Measurements from ENCODE around the gene PAX6. TPM values are rescaled to one million over a fixed set of nuclear protein-coding genes. Genes with fewer than 3 reads are reported as not detected.
A peak's percentile ranks its signal among the peaks of the same experiment; 100 is the strongest.

PAX6 gene
- polyA plus RNA-seq, 1 donor (not counting 4 experiments of a cell fraction or from before 2014, with no cell fraction given) = 0.12 TPM

DNA sequence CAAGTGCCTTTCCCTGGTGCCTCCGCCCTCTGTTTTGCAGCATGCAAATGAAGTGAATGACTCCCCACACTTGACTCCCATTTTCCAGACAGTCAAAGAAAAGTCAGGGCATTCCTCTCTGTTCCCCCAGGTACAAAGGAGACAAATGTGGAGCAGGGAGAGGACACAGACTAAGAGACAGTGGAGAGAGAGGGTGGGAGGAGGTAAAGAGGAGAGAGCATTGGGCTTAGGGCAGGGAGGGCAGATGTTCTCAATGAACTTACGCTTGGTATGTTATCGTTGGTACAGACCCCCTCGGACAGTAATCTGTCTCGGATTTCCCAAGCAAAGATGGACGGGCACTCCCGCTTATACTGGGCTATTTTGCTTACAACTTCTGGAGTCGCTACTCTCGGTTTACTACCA, 9.8 kb downstream of the PAX6 start:
- peaks cover 96% of the 10 kb centered on the region for H3K27me3 ChIP-seq (ENCODE audit: control insufficient read depth, extremely low read depth, insufficient read depth, low read length)

DNA sequence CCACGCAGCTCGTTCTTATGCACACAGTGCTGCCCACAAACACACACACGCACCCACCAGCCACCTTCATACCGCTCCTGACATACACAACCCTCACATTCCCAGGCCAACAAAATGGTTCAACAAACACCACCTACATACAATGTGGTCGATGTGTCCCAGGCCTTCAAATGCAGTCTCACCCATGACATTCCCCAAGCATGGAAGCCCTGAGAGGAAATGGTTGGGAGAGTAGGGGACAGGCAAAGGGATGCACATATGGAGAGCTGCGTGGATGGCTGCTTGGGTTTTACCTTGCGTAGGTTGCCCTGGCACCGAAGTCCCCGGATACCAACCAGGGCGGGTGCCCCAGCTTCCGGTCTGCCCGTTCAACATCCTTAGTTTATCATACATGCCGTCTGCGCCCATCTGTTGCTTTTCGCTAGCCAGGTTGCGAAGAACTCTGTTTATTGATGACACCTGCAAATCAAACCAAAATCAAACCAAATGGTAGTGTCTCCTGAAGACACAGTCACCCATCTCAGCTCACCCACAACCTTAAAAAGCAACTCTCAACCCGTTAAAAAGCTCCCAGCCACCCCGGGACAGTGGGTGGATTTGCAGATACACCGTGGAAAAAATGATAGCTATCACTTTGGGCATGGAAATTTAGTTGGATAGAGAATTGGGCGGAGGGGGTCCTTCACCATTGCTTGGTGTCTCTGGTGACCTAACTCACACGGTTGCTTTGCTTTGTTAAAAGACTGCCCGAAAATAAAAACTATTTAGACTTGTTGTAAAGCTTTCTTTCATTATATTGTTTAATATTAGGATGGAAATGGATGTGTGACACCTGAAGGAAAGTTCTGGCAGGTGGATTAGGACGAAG, 10.5 kb downstream of the PAX6 start:
- Histone ChIP-seq H3K4me3 (ENCODE audit: control insufficient read depth in 2 of 3, extremely low read depth in 1 of 3, insufficient read depth in 2 of 3, low read depth in 1 of 3, low read length in 3 of 3) (no peak overlapping the region), H3K9me3 (ENCODE audit: control insufficient read depth, low read depth, low read length) (no peaks in the 10 kb centered on the region), H3K4me1 (ENCODE audit: control insufficient read depth, extremely low read depth, insufficient read depth, low read length) (peaks cover 4% of the 10 kb centered on the region), H3K9ac (ENCODE audit: control insufficient read depth, extremely low read depth, insufficient read depth, low read length) (no peak overlapping the region), H3K79me2 (ENCODE audit: control insufficient read depth, insufficient read depth, low read length) (no peaks in the 10 kb centered on the region), H4K20me1 (ENCODE audit: control insufficient read depth, extremely low read depth, insufficient read depth, low read length) (no peaks in the 10 kb centered on the region), H3K36me3 (ENCODE audit: control insufficient read depth in 2 of 2, extremely low read depth in 1 of 2, insufficient read depth in 2 of 2, low read length in 2 of 2) (no peaks in the 10 kb centered on the region), H3K9me1 (ENCODE audit: control insufficient read depth, extremely low read depth, insufficient read depth, low read length) (no peaks in the 10 kb centered on the region), H3K4me2 (ENCODE audit: control insufficient read depth, extremely low read depth, insufficient read depth, low read depth, low read length) (no peak overlapping the region), H3K27me3 (ENCODE audit: control insufficient read depth, extremely low read depth, insufficient read depth, low read length) (peaks cover 93% of the 10 kb centered on the region), H3K27ac (ENCODE audit: control insufficient read depth, insufficient read depth, low read length) (no peak overlapping the region), H2AFZ (ENCODE audit: control insufficient read depth, low read length) (no peak overlapping the region)
- TF ChIP-seq, protein P1, sequence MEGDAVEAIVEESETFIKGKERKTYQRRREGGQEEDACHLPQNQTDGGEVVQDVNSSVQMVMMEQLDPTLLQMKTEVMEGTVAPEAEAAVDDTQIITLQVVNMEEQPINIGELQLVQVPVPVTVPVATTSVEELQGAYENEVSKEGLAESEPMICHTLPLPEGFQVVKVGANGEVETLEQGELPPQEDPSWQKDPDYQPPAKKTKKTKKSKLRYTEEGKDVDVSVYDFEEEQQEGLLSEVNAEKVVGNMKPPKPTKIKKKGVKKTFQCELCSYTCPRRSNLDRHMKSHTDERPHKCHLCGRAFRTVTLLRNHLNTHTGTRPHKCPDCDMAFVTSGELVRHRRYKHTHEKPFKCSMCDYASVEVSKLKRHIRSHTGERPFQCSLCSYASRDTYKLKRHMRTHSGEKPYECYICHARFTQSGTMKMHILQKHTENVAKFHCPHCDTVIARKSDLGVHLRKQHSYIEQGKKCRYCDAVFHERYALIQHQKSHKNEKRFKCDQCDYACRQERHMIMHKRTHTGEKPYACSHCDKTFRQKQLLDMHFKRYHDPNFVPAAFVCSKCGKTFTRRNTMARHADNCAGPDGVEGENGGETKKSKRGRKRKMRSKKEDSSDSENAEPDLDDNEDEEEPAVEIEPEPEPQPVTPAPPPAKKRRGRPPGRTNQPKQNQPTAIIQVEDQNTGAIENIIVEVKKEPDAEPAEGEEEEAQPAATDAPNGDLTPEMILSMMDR (optimal IDR thresholded peaks at IDR 0.05 in 1 of 3, IDR thresholded peaks at IDR 0.05 in 1 of 3, conservative IDR thresholded peaks at IDR 0.05 in 1 of 3; ENCODE audit: extremely low read depth in 1 of 3, insufficient read depth in 2 of 3, low read length in 3 of 3) = no peak
- TF ChIP-seq EZH2 (IDR thresholded peaks at IDR 0.05; ENCODE audit: low read length) = no peak
- FAIRE-seq = no peak
- no peak for DNase-seq (ENCODE audit: low read depth, low spot score)
- dilution Hi-C loops (cut with MboI; ENCODE audit: extremely low pct_ligation_motif_present, low sequenced_read_pairs) = no loop called here

More for the DNA sequence above, 9.8 kb downstream of the PAX6 start:
- Histone ChIP-seq H3K79me2 (ENCODE audit: control insufficient read depth, insufficient read depth, low read length) (no peaks in the 10 kb centered on the region), H3K4me2 (ENCODE audit: control insufficient read depth, extremely low read depth, insufficient read depth, low read depth, low read length) (no peak overlapping the region), H2AFZ (ENCODE audit: control insufficient read depth, low read length) (no peak overlapping the region), H3K27ac (ENCODE audit: control insufficient read depth, insufficient read depth, low read length) (no peak overlapping the region), H3K9me1 (ENCODE audit: control insufficient read depth, extremely low read depth, insufficient read depth, low read length) (no peaks in the 10 kb centered on the region), H3K36me3 (ENCODE audit: control insufficient read depth in 2 of 2, extremely low read depth in 1 of 2, insufficient read depth in 2 of 2, low read length in 2 of 2) (no peaks in the 10 kb centered on the region), H3K4me1 (ENCODE audit: control insufficient read depth, extremely low read depth, insufficient read depth, low read length) (peaks cover 4% of the 10 kb centered on the region), H3K4me3 (ENCODE audit: control insufficient read depth in 2 of 3, extremely low read depth in 1 of 3, insufficient read depth in 2 of 3, low read depth in 1 of 3, low read length in 3 of 3) (no peak overlapping the region), H3K9me3 (ENCODE audit: control insufficient read depth, low read depth, low read length) (no peaks in the 10 kb centered on the region), H4K20me1 (ENCODE audit: control insufficient read depth, extremely low read depth, insufficient read depth, low read length) (no peaks in the 10 kb centered on the region), H3K9ac (ENCODE audit: control insufficient read depth, extremely low read depth, insufficient read depth, low read length) (no peak overlapping the region)
- no peak for FAIRE-seq
- peak; percentile 51 for TF ChIP-seq EZH2 (IDR thresholded peaks at IDR 0.05; ENCODE audit: low read length)
- TF ChIP-seq, protein P1 (optimal IDR thresholded peaks at IDR 0.05 in 1 of 3, IDR thresholded peaks at IDR 0.05 in 1 of 3, conservative IDR thresholded peaks at IDR 0.05 in 1 of 3; ENCODE audit: extremely low read depth in 1 of 3, insufficient read depth in 2 of 3, low read length in 3 of 3) = no peak
- no peak for DNase-seq (ENCODE audit: low read depth, low spot score)
- dilution Hi-C loops (cut with MboI; ENCODE audit: extremely low pct_ligation_motif_present, low sequenced_read_pairs) = no loop called here

Data from keratinocyte (primary cell).